Right hindlimb (tissue), 1 donor: ENCODE data around the gene HOXB5.

ENCODE experiments used
- DNase-seq: peaks from one replicate; pipeline ENCODE4 v3.0.0-alpha.2; 2018

The HOXB5 gene

DNA sequence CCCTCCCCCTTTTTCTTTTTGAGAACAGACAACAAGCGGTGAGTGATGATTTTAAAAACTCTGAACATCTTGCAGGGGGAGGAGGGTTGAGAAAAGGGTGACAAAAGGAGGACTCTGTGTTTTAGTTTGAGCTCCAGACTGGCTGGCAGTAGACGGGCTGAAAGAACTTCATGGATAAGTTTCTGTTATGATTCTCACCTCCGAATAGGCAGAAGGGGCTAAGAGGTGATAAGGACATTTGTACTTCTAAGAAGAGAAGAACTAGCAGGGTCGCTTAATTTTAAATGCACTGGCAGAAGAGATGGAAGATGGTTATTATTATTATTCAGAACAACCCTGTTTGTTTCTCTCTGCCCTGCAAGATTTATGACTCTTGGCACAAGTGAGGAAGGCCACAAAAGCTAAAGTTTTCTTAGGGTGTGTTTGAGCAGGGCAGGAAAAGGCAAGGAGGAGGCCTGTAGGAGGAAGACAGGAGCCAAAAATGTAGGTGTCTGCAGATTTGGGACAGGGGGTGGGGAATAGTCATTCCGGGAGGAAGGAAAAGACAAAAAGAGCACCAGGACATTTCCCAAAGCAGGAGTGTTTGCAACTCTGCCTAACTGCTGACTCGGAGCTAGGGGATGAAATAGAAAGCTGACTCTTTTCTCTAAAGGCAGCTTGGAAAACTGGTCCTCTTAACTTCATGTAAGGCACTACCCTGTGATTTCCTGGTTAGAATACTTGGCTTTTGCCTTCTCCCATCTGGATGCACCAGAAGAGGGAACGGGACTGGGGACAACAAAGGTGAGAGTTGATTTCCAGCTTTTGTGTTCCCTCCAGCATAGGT lies 36.8 kb downstream of the HOXB5 start:
- no peak for DNase-seq

DNA sequence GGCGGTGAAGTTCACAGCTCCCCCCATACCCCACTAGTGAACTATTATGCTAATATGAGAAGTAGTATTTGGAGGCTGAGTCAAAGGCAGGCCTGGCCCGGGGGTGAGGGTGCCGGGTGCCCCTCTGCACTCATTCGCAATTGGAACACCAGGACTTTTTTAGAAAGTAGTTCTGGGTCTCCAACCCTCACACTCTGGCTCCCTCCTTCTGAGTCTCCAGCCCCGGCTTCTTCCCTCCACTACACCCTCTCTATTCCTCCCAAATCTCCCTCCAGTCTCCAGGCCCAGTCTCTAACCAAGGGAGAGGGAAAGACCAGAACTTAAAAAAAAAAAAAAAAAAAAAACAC lies 37.4 kb downstream of the HOXB5 start:
- DNase-seq: no peak

DNA sequence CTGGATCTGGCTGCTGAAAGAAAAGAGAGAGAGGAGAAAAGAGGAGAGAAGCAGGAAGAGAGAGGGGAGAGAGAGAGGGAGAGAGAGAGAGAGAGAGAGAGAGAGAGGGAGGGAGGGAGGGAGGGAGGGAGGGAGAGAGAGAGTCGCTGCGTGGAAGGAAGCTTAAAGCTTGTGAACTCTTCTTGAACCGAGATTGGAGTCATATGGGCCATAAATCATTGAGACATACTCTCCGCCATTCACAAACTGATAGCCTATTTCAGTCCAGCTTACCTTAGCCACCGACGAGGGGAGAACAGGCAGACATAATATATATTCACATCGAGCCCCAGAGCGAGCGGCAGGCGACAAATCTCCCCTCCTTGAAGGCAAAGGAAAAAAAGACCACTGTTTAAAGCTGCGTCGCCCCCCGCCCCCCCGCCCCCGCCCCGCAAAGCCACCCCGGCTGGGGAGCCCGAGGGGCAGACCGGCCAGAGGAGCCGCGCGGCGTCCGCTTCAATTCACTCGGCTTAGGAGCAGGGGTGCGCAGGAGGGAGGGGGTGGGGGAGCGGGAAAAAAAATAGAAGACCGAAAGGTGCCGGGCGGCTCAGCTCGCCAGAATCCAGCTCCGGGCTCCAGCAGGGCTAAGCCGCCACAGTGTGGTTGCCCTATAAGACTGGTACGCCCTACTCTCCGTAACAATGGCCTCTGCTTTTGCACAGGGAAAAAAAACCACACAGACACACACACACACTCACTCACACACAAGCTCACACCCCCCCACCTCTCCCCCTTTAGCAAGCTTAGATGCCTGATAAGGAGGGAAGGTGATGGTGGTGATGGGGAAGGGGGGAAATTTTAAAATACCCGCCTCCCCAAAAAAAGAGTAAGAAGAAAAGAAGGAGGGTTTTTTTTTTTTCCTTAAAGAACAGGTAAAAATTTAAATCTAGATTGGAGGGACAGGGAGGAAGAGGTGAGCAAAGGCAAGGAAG lies 38.0 kb downstream of the HOXB5 start:
- no peak for DNase-seq

DNA sequence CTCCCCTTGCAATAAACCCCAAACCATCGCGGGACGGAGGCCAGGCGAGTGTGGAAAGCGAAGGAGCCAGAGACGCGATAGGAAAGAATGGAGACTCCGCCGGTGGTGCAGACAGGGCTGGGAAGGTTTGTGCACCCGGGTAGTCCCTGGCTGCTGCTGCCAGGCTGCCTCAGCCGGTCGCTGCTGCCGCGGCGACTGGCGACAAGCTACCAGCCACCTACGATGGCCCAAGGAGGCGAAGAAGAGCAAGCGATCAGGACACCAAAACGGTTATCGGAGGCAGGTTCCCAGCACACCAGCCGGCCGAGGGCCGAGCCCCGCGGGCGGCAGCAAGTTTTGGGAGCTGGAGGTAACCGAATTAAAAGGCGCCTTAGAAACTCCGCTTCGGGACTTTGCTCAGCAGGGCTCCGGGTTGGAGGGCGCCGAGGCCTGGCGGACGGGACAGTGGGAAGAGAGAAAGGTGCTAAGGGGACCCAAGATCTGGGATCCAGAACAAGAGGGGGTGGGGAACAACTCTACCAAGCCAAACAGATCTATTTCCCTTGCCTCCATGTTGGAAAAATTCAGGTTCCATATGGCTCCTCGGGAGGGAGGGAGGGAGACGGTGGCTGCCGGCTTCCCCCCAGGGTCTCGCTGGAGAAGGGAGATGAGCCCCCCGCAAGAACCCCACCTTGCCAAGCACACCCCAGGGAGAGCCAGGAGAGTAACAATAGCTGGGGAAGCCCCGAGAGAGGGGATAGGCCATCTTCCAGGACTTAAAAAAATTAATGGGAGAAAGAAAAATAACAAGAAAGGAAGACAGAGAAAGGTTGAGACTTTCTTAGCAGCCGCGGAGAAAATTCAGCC lies 38.9 kb downstream of the HOXB5 start:
- no peak for DNase-seq

DNA sequence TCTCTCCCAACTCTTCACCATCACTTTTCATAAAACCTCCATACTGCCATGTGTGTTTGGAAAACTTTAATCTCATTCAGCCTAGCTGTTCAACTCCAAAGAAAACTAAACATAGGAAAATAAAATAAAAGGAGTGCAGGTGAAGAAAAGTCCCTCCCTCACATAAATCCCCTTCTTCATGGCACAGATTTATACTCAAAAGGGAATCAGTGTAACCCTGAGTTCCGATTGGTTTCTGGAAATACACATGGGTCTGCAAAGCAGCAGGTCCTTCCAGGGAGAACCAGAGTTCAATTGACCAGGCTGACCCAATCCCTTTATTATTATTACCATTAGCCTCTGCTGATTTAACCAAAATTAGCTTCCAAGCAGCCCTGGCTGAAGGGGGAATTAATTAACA lies 39.8 kb downstream of the HOXB5 start:
- no peak for DNase-seq

DNA sequence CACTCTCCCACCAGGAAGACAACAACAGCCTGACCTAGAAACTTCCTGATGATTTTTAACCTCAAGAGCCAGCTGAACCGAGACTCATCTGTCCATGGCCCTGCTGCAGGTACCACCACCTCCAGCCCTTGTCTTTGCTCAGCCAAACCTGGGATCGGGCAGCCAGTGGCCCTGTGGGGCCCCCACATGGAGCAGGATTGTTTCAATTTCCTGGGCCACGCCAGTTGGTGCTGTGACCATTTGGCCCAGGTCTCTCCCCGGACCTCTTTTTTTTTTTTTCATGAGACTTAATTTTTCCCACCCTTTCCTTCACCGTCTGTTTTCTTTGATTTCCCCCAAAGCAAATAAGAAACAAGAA lies 40.4 kb downstream of the HOXB5 start:
- DNase-seq: no peak

DNA sequence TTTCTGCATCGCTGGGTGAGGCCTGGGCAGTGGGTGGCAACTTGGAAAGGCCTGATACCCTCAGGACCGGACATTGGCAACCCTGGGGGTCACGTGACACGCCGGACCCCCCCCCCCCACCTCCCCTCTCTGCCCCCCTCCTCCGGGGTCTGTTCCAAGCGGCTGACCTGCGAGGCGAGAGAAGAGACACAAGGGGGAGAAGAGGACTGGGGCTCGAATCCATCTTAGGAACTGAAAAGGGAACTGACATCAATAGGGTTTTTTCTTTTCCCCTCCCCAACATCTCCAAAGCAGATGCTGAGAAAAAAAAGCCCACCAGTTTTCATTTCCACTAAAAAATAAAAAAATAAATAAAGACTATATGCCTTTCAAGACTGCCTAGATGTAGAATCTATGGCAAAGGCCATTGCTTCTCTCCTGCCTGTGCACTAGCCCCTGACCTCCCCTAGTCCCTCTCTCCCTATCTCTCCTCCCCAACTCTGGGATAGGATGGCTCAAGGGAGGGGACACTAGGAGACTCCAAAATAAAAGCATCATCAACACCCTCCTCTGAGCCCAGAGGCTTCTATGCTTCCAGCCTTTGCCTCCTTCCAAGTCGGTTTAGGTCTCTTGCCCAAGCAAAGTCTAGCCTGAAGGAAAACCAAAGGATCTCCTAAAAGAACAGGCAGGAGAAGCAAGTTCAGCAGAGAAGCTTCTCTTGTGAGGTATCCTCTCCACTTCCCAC lies 41.0 kb downstream of the HOXB5 start:
- no peak for DNase-seq

DNA sequence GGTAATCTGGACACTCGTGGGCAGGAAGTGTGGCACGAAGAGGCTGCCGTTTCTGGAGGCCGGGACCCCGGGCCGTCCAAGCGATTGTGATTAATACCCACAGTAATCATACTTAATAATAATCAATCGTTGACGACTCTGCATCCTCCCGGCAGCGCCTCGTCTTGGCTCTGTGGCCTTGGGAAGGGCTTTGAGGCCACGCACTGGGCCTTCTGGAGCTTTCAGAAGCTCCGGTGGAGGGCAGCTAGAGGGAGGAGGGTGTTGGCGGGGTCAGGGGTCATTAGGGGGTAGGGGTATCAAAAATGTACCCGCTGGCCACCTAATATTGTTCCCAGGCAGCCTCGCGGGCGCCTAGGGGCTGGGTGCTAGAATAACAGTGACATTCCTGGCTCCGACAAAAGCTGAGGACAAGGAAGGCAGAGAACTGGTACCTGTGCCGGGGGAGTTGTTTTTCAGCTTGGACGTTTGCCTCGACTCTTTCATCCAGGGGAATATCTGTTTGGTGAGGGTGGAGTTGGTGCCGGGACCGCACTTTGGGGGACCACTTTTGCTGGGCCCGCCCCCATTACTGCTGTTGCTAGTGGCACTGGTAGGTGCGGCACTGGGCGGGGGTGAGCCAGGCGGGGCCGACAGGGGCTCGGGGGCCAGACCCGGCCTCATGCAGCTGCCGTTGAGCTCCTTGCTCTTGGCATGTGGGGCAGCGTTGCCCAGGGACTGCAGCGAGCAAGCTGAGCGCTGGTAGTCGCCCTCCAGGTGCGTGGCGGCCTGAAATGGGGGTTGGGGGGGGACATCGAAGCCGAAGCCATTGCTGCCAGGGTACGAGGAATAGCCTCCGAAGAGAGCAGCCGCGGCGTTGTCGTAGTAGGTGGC lies 41.7 kb downstream of the HOXB5 start:
- no peak for DNase-seq

DNA sequence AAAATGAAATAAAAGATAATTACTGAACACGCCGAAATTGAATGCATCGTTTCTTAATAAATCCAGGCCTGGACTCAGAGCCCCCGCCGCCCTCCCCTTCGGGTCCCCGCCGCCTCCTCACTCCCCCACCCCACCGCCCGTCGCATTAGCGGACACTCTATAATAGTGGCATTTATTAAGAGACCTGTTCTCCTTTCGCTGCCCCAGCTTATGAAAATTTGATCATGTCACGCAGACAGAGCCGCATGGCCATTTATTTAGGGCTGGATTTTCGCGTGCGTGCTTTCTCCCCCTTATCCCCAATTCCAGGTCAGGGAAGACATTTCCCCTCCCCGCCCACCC lies 42.4 kb downstream of the HOXB5 start:
- no peak for DNase-seq

DNA sequence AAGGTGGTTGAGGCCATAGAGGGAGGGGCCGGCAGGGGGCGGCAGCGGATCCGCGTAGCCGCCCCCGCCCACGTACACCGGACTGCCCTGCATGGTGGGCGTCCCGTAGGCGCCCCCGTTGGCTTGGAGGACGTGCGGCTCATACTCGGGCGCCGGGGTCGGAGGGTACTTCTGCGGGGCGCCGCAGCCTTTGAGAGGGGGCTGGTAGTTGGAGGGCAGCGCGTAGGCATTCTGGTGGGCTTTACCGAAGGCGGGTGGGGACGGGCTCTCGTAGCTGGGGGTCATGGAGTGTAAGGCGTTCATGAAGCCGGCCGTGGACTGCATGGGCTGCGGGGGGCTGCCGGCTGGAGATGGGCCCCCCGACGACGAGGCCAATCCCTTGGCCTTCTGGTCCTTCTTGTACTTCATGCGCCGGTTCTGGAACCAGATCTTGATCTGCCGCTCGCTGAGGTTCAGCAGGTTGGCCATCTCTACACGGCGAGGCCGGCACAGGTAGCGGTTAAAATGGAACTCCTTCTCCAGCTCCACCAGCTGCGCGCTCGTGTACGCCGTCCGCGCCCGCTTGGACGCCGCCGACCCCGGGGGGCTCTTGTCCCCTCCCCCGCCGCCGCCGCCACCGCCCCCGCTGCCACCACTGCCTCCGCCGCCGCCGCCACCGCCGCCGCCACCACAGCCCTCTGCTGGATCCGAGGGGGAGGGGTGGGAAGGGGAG lies 42.9 kb downstream of the HOXB5 start:
- DNase-seq: no peak

DNA sequence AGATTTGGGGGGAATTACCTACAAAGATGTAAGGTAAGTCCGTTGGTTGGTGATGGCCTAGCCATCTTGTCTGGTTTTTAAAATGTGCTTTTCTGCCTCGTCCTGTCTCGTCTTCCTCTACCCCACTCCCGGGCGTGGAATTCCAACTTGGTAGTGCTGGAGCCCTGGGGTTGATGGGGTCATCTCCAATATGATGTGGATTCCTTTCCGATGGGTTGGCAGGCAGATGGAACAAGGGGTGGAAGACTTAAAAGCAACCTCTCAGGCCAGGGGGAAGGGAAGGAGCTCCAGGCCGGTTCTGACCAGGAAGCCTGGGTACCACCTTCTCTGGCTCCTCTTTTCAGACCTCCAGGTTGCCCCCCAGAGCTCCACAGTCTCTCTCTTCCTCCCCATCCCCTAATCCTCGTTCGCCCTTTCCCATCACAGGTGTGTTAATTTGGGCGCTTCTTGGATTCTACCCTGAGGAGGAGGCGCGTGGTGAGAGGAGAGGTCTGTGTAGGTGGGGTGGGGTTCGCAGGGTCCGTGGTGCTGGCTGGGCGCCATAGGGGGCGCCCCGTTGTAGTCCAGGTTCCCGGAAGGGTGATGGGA lies 43.6 kb downstream of the HOXB5 start:
- DNase-seq: no peak

DNA sequence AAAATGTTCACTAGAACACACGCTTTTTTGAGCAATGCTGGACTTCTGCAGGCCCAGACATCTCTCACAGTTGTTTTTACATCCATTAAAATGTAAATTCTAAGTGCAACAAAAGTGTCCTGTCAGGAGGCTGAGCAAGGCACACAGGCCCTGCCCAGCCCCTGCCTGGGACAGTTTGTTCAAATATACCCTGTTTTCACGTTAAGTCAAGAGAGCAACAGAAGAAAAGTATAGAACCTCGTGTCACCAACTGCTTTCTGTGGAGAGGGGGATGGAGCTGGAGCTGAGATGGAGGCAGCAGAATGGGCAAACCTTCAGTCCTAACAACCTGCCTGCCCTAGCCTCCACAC lies 44.3 kb downstream of the HOXB5 start:
- DNase-seq: no peak

DNA sequence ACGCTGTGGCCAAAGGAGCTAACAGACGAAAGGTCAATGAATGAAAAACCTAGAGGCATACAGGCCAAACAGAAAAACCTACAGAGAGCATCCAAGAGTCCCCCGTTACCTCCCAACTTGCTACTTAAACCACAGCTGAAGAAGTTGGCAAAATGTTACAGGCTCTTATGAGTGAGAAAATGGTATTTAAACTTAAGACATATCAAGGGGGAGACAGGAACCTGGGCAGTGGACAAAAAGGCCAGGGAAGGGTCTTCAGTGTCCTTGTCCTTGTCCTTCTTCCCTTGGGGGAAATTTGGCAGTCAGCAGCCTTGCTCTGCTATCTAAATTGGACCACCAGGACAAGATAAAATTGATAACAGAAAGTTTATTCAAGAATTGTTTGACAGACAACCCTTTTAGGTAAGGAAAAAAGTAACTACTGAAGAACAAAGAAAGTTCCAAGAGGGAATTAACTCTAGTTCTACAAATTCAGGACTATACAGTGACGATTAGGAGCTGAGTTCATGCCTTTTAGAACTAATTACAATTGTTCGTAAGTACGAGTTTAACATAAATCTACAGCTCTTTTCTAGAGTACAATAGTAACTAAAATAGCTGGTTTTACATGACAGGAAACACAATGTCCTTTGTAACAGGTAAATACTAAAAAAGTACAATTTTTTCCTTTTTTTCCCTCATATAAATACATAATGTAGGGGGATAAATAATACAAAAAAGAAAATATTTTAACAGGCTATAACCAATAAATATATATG lies 44.9 kb downstream of the HOXB5 start:
- DNase-seq: no peak

DNA sequence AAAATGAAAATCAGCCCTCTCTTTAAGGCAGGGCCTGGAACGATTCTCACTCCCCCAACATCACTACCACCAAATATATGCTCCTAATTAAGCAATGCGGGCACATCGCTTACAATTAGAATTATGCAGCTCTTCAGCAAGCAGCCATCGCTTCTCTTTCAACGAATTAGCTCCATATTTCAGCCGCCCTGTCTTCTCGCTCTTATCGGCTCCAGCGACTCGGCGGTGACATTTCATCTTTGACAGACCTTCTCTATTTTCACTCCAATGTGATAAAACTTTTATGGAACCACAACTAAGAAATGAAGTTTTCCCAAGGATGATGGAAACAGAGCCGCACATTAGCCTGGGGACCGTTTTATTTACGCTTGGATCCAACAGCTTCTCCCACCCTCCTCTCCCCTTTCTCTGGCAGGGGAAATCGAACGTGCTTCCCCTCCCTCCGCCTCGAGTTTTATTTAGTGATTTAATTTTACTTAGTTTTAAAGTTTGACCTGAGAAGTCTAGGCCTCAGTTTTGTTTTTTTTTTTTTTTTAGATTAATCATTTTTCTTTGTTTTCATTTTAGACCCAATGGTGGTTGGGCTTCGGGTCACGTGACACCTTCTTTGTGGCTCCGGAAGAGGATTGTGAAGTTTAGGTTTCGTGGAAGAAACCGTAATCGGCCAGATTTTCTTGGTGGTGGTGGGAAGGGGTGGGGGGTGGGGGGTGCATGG lies 45.6 kb downstream of the HOXB5 start:
- no peak for DNase-seq

DNA sequence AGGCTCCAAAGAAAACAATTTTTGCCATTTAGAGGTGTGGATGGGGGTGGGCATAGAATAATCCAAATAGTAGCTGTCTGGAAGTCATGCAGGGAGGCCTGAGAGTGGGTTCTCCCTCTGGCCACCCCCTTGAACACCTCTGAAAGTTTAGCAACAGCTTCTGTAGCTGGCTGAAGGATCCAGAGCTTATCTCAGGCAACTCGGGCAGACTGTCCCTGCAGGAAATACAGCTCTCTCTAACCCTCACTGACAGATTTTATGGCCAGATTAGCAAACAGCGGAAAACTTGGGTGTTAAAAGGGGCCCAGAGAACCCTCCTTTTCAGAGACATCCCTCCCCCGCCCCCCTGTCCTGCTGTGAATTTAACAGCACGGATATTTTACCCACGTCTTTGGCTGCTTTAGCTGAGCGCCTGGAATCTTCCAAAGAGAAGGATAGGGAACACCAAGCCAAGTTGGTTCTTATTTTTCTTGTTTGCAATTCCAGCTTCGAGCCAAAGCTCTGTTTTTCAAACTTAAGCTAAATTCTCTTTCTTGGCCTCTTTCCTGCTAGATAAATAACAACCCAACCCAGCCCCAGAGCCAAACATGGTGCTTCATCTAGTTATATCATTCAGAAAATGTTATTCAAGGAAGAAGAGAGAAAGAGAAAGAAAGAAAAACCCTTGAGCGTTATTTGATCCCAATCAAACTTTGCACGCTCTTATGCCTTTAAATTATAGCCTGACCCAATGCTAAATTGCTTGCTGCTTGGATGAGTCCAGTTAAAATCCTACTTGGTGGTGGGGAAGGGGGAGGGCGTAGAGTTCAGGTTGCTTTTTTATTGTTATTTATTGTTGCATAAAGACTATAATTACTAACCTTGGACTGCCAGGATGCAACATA lies 46.4 kb downstream of the HOXB5 start:
- peak; percentile 60 for DNase-seq

DNA sequence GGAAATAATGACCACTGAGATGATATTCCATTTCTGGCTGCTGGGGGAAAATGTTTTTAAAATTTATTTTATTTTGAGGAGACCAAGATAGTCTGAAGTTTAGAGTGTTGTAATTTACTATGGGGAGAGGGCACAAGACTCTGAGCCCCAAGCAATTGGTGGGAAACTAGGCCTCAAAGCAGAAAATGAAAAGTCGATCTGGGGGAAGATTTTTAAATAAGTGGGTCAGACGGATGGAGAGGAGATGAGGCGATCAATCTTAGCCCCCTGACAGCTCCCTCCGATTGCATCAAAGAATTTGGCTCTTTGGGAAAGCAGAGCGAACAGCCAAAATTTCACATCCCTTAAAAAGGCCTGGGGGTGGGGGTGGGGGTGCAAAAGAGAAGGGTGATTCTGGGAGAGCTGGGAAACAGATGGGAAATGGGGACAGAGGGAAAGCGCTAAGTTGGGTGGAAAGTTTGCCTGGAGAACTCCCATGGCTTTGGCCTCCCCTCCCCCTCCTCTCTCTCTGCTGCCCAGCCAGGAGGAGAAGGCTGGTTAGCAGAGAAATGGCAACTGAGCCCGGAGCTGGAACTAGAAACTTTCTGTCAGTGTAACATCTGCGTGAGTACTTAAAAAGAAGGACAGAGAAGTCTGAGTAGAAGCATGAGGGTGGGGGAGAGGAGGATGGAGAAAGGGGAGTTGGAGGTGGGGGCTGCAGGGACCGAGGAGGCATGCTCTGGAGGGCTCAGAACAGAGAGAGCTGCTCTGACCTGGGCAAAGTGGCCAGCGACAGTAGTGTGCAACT lies 47.2 kb downstream of the HOXB5 start:
- peak; percentile 71 for DNase-seq

DNA sequence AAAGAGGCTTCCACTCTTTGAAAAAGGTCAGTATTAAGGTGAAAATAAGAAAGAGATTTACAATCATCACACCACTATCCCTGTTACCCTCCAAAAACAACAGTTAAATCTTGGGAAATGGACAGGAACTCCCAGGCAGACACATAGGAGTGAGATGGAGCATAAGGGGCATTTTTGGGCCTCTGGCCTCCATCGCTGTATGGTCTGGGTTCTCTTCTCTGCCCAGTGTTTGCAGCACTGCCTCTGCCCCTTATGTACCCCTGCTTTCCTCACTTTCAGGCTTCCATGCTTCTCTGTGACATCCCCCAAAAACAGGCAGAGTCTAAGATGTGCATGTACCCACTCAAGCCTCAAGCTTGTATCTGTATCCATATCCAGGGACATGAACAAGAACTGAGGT lies 48.0 kb downstream of the HOXB5 start:
- DNase-seq: no peak
